Adrenal gland (tissue), 5 donors: ENCODE data around the gene EFCAB11.

Experiments
- CTCF ChIP-seq, 6 experiments: fragments of 450-650 bp in 4 of 6; fragments of 200-600 bp in 2 of 6; sonication (generic) in 1 of 6; IDR thresholded peaks; 1 replicate in 5 of 6; 2 replicates in 1 of 6; pipeline versions ENCODE4 v1.5.1 to v1.8.0; 2016 to 2021; ENCODE audit warnings: antibody characterized with exemption in 6 of 6, mild to moderate bottlenecking in 2 of 6, moderate library complexity in 1 of 6
- POLR2A ChIP-seq, 2 donors: fragments of 450-650 bp; IDR thresholded peaks; one replicate each; pipeline ENCODE4 v1.6.1; 2017; ENCODE audit warnings: antibody characterized with exemption in 2 of 2, mild to moderate bottlenecking in 2 of 2, moderate library complexity in 1 of 2
- donor health status: DM: no; HTN: no; CAD: no.

GRCh38 chr14:89900802-89901201, 53.7 kb downstream of the EFCAB11 start:
- TF ChIP-seq CTCF (IDR thresholded peaks at IDR 0.05) (no peak), POLR2A (IDR thresholded peaks at IDR 0.05) (no peak)
